ENCODE measurements around the gene RASSF9.

RASSF9 gene

GRCh38 chr12:85755760-85756159, 80.4 kb downstream of the RASSF9 start:
- no peak for TF ChIP-seq CTCF (IDR thresholded peaks at IDR 0.05; ENCODE audit: borderline replicate concordance, insufficient read depth, low read depth, low read length)
- H3K4me3 ChIP-seq (ENCODE audit: low read depth, low read length) = no peak overlapping the region
